Measurements from ENCODE around the gene SPATA4.
"Not testable (repeated sequence)": the region's sequence is repeated elsewhere in the genome, so short reads cannot be mapped to it uniquely, and the experiment has no call there.

The SPATA4 gene

GRCh38 chr4:176195184-176195978 lies at the start of gene SPATA4:
TSS of gene SPATA4 (minus strand) at chr4:176195585. CDS start at chr4:176195562, 23 bp downstream.
- peak; percentile 92 for DNase-seq

- DNase-seq = no peak
These were observed 47.5 kb upstream of the SPATA4 start for GRCh38 chr4:176242764-176243347.

DNA sequence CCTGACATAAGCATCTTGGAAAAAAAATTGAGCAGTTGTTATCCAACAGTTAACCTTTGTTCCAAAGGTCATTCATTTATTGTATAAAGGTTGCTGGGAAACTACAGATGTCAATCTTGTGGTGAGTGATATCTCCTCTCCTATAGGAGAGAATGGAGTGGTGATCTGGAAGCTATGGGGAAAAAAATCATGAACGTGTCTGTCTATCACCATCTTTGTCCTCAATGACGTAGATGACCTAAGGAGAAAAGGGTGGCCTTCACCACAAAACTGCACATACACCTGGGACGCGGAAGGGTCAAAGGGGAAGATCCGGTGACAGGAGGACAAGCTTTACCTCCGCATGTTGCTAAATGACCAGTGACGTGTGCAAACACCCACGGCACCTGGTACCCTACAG lies 46.3 kb upstream of the SPATA4 start:
- no peak for DNase-seq

DNA sequence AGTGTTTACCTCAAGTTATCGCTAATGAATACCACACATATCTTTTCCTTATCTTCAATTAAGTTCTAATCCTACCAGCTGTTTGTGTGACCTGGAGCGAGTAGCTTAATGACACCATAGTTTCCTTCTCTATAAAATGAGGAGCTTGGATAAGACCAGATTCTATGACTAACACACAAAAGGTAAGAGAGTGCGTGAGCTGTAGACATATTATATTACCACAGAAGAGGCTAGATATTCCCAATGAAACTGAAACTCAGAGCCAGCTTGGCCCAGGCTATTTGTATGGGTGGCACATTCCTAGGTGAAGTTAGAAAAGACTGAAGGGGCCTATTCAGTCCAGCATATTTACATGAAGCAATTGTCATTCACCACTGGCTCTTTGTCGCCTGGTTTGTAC lies 43.4 kb upstream of the SPATA4 start:
- DNase-seq = no peak

DNA sequence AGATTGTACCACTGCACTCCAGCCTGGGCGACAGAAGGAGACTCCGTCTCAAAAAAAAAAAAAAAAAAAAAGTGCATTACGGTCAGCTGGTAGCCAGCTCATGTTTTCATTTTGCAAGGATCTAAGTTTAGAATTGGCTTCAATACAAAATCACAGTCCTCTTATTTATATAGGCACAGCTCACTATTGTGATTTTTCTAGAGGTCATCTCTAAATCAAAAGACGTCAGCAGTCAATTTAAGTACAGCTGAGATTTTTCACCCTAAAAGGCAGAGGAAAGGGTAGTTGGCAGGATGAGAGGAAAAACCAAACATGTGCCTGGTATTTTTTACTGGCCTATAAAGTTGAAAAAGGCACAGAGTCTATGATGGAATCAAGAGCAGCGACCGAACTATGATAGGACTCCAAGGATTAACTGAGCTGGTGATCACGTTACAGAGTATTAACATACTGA lies 42.8 kb upstream of the SPATA4 start:
- DNase-seq = no peak

- DNase-seq = no peak
These were observed 41.6 kb upstream of the SPATA4 start for GRCh38 chr4:176236946-176237345.

GRCh38 chr4:176230836-176231235 lies 35.5 kb upstream of the SPATA4 start:
- no peak for DNase-seq

DNA sequence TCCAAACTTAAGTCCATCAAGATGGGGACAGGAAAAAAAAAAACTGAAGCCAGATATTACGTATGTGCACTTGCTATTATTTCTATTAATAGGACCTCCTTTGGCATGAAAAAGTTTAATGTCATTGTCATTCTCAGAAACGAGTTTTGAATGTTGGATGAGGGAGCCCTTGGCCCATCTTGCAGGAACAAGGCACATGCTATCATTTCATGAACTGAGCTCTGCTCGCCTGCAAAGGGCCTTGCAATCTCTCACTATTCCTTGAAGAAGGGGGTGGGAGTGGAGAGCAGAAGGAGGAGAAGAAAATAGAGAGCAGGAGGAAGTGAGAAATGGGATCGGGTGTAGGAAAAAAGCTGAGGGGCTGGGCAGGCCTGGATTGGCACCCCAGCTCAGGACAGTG lies 34.3 kb upstream of the SPATA4 start:
- DNase-seq = no peak

DNA sequence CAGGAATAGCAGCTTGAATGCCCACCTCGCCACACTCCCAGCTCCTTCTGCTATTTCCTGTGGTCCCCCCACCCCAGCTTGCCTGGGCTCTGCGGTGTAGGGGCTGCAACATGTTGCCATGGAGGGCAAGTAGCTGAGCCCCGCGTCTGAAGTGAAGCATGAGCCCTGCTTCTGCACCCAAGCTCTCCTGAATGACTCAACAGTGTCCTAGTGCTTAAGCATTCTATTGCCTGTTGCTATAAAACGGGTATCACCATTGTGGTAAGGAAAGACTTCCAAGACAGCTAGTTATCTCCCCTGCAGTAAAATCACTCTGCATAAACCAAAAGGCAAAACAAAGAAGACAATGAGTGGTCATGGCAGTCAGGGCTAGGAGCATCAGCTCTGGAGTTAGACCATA lies 31.4 kb upstream of the SPATA4 start:
- DNase-seq = no peak

DNA sequence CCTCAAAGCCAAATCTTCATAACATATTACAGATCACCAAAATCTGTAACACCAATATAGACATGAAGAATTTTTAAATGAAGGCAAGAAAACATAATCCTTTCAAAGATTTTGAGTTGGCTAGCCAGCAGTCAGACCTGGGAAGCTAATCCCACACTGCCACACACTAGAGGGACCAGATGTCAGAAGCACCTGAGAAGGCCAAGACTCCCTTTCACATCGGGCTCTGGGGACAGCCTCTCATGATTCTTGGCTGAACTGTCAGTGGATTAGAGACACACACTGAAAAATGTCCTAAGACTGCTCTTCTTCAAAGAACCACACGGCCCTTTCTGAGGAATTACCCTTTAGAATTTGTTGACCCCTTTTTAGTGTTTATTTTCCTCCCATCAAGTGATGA lies 28.2 kb upstream of the SPATA4 start:
- no peak for DNase-seq

GRCh38 chr4:176222149-176222548 lies 26.8 kb upstream of the SPATA4 start:
- no peak for DNase-seq

GRCh38 chr4:176217510-176217909 lies 22.1 kb upstream of the SPATA4 start:
- DNase-seq = no peak

- not testable (repeated sequence) for DNase-seq
These were observed 17.0 kb upstream of the SPATA4 start for GRCh38 chr4:176212351-176212750.

DNA sequence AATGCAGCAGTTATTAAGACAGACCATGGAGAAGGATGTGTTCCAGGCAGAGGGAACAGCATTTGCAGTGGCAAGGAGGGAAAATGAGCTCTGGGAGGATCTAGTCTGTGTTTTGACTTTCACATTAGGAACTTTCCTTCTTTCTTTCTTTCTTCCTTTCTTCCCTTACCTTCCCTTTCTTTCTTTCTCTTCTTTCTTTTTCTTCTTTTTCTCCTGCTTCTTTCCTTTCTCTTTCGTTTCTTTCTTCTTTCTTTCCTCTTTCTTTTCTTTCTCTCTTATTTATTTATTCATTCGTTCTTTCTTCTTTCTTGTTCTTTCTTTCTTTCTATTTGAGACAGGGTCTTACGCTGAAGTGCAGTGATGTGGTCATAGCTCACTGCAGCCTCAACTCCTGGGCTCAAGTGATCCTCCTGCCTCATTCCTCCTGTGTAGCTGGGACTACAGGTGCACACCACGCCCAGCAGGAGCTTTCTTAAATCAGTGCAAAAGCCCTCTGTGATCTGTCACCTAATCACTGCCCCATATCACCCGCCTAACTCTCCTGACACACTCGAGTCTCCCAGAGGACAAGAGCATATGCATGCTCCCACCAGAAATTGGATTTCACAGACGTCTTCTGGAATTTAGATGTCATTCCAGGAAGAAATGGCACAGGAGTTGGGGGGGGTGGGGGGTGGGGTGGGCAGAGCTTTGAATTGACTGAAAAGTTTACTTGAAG lies 15.4 kb upstream of the SPATA4 start:
- no peak for DNase-seq

- DNase-seq = no peak
These were observed 14.7 kb upstream of the SPATA4 start for GRCh38 chr4:176210101-176210500.

DNA sequence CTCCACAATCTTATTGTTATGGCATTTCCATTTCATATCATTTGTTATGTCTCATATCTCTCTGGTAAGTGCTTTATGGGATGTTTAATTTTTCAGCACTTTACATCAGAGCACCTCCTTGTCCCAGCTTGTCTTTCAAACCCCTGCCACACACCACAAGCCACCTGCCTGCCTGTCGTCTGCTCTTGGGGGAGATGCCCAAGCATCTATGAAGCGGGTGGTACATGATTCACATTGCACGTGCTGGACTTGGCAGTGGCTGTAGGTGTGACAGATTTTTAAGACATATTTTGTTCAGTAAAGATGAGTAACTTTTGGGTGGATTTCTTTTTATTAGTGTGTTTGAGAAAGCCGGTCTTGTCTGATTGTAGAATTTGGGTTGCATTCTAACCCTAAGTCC lies 14.2 kb upstream of the SPATA4 start:
- DNase-seq = no peak

DNA sequence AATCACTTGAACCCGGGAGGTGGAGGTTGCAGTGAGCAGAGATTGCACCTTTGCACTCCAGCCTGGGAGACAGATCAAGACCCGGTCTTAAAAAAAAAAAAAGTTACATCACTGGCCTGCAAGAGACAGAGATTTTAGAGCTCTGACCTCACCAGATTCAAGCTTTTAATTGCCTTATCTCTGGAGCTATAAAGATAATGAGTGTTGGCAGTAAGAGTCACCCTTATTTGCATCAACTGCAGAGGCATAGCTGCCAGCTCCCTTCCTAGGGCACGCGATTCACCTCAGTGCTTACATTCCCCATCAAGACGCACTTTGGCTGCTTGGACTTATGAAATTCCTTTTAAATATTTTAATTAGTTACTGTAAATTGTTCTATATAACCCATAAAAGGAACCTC lies 12.5 kb upstream of the SPATA4 start:
- no peak for DNase-seq

DNA sequence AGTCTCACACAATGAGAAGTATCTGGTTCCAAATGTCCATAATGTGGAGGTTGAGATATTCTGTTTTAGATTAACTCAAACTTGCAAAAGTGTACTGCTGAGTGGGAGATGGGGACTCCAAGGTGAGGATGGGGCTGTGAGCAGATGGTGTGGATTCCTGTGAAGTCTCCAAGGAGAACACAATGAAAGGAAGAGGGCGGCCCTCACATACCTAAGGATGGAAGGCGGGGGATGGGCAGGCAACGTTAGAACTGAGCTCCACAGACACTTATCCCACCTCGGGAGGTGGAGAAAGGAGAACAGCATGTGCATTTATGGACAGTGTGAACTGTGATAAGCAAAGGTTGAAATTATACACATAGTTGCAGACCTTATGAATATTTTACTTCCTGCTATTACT lies 9.9 kb upstream of the SPATA4 start:
- no peak for DNase-seq

GRCh38 chr4:176198316-176198903 lies 3.0 kb upstream of the SPATA4 start:
- DNase-seq = no peak

- DNase-seq = no peak
These were observed 1.4 kb downstream of the SPATA4 start for GRCh38 chr4:176193938-176194337.

DNA sequence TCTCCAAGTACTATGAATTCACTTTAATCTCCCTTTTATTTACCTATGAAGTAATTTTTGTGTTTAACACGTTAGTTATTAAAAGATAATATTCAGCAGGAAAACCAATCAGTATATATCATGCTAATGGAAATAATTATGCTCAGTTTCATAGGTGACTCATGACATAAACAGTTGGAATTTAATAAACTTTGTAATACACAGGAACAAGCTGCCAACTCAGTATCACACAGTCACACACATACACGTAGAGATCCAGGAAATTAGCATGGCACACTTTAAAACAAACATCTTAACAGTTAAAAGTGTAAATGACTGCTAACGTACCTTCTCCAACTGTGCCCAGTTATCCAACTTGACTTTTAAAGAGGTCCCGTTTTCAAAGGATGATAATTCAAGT lies 2.3 kb downstream of the SPATA4 start:
- no peak for DNase-seq

DNA sequence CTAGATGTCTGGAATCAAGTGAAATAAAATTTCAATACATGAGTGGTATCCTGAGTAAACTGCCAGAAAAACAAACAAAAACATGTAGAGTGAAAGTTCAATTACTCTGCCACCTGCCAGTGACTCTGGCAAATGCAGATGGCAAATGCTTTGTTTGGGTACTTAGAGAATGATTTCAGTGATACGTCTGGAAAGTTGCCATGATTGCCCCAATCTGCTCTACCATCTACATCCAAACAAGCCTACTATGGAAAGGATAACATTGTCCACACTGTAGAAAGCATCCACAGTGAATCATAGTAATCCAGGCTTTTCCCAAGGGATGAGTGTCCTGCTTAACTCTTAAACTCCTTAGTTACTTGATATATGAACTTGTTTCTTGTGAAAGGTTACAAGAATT lies 3.4 kb downstream of the SPATA4 start:
- DNase-seq = no peak
